Fibroblast of pulmonary artery (primary cell): ENCODE results near the gene SPEF1.

ENCODE experiments used
- DNase-seq: peaks from one replicate; pipeline ENCODE4 v3.0.0-alpha.2; 2010; ENCODE audit warnings: low read depth
- H3K4me3 ChIP-seq: replicated peaks from 2 replicates; pipeline ENCODE4 v1.5.1; 2011; ENCODE audit warnings: low read depth, mild to moderate bottlenecking, control low read depth, low read length, moderate library complexity
- CTCF ChIP-seq: IDR thresholded peaks from 2 replicates; pipeline ENCODE4 v1.5.1; 2011; ENCODE audit warnings: mild to moderate bottlenecking, control low read depth, low read length, inconsistent platforms; ENCODE audit errors: missing control alignments

The SPEF1 gene

GRCh38 chr20:3752386-3752759 lies 28.9 kb downstream of the SPEF1 start:
- DNase-seq = no peak
- H3K4me3 ChIP-seq = no peak overlapping the region
- no peak for TF ChIP-seq CTCF

GRCh38 chr20:3751675-3752385 lies 29.4 kb downstream of the SPEF1 start:
- no peak for DNase-seq
- no peak for TF ChIP-seq CTCF
- no peak overlapping the region for H3K4me3 ChIP-seq

- no peak overlapping the region for H3K4me3 ChIP-seq
- no peak for DNase-seq
- TF ChIP-seq CTCF = no peak
These were observed 30.0 kb downstream of the SPEF1 start for GRCh38 chr20:3751305-3751674.

- no peak overlapping the region for H3K4me3 ChIP-seq
These were observed 31.3 kb downstream of the SPEF1 start for GRCh38 chr20:3749689-3750531.

GRCh38 chr20:3749087-3749688 lies 32.1 kb downstream of the SPEF1 start:
- no peak overlapping the region for H3K4me3 ChIP-seq
- TF ChIP-seq CTCF = no peak

More at GRCh38 chr20:3749689-3750531, 31.3 kb downstream of the SPEF1 start:
- TF ChIP-seq CTCF = peak; percentile 19
- DNase-seq = no peak

GRCh38 chr20:3748073-3748472 lies 33.2 kb downstream of the SPEF1 start:
- no peak for TF ChIP-seq CTCF

More at GRCh38 chr20:3749087-3749688, 32.1 kb downstream of the SPEF1 start:
- DNase-seq = no peak

More at GRCh38 chr20:3748073-3748472, 33.2 kb downstream of the SPEF1 start:
- DNase-seq = no peak
- H3K4me3 ChIP-seq = no peak overlapping the region
